WTC11 (cell line): ENCODE measurements around the gene TCF3.

Experiments
- CBFB ChIP-seq: sonication (generic); formaldehyde crosslinking; IDR thresholded peaks from 2 replicates; pipeline ENCODE4 v1.8.1; 2022; ENCODE audit warnings: mild to moderate bottlenecking, low read depth, missing genetic modification reagents
- CREM ChIP-seq: sonication (generic); formaldehyde crosslinking; IDR thresholded peaks from 2 replicates; pipeline ENCODE4 v1.8.1; 2022; ENCODE audit warnings: mild to moderate bottlenecking, missing genetic modification reagents, moderate library complexity
- CTCF ChIP-seq: fragments of 200-600 bp; IDR thresholded peaks from 2 replicates; pipeline ENCODE4 v1.8.0; 2022; ENCODE audit warnings: antibody characterized with exemption
- GABPB1 ChIP-seq: sonication (generic); formaldehyde crosslinking; IDR thresholded peaks from 2 replicates; pipeline ENCODE4 v1.8.1; 2023; ENCODE audit warnings: mild to moderate bottlenecking, missing genetic modification reagents
- PRDM15 ChIP-seq: sonication (generic); formaldehyde crosslinking; IDR thresholded peaks from 2 replicates; pipeline ENCODE4 v1.8.0; 2022; ENCODE audit warnings: missing genetic modification reagents
- PREB ChIP-seq: sonication (generic); formaldehyde crosslinking; IDR thresholded peaks from 2 replicates; pipeline ENCODE4 v1.8.1; 2022; ENCODE audit warnings: mild to moderate bottlenecking, missing genetic modification reagents, moderate library complexity, borderline replicate concordance
- RELA ChIP-seq: sonication (generic); formaldehyde crosslinking; IDR thresholded peaks from 2 replicates; pipeline ENCODE4 v1.8.1; 2022; ENCODE audit warnings: missing genetic modification reagents, mild to moderate bottlenecking, borderline replicate concordance
- SP1 ChIP-seq: sonication (generic); formaldehyde crosslinking; conservative IDR thresholded peaks from 2 replicates; pipeline ENCODE4 v1.8.1; 2022; ENCODE audit warnings: missing genetic modification reagents
- TEAD1 ChIP-seq: sonication (generic); formaldehyde crosslinking; IDR thresholded peaks from 2 replicates; pipeline ENCODE4 v1.8.0; 2022; ENCODE audit warnings: mild to moderate bottlenecking, missing genetic modification reagents
- TP53 ChIP-seq: sonication (generic); formaldehyde crosslinking; IDR thresholded peaks from 2 replicates; pipeline ENCODE4 v1.8.1; 2023; ENCODE audit warnings: mild to moderate bottlenecking, missing genetic modification reagents
- ZNF121 ChIP-seq: sonication (generic); formaldehyde crosslinking; IDR thresholded peaks from 2 replicates; pipeline ENCODE4 v1.8.0; 2023; ENCODE audit warnings: missing genetic modification reagents
- TF ChIP-seq, protein P1 (sequence below): sonication (generic); formaldehyde crosslinking; IDR thresholded peaks from 2 replicates; pipeline ENCODE4 v1.8.0; 2023; ENCODE audit warnings: missing genetic modification reagents, mild to moderate bottlenecking, borderline replicate concordance
- TF ChIP-seq, protein P2 (sequence below): sonication (generic); formaldehyde crosslinking; IDR thresholded peaks from 2 replicates; pipeline ENCODE4 v1.8.1; 2023; ENCODE audit warnings: mild to moderate bottlenecking, missing genetic modification reagents, moderate library complexity

DNA sequence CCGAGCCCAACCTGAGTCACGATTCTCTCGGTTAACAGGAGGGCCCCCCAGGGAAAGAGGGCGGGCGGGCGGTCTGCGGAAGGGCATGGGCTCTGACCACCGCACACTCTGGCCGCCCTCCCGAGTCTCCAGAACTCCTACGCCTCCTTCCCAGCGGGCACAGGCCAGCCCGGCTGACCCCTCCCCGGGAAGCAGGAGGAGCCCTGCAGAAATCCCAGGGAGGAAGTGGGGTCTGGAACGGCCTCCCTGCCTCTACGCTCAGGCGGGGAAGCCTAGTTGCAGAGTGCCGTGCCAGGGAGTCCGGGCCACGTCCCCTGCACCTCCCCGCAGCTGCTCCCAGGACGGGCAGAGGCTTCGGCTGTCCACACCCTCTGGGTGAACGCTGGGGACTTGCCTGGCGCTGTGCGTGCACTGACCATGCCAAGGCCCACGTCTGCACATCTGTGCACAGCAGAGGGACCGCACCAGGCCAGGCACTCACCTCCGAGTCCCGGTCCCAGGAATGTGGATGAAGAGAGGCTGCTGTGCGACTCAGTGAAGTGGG lies 20.8 kb downstream of the TCF3 start:
- TF ChIP-seq SP1 (CRISPR knock-in tag): no peak
- TF ChIP-seq CTCF: no peak
- no peak for TF ChIP-seq ZNF121 (CRISPR knock-in tag)
- no peak for TF ChIP-seq PREB (CRISPR knock-in tag)
- TF ChIP-seq CREM (CRISPR knock-in tag): no peak
- TF ChIP-seq PRDM15 (CRISPR knock-in tag): no peak
- no peak for TF ChIP-seq TP53 (CRISPR knock-in tag)
- TF ChIP-seq, protein P1, sequence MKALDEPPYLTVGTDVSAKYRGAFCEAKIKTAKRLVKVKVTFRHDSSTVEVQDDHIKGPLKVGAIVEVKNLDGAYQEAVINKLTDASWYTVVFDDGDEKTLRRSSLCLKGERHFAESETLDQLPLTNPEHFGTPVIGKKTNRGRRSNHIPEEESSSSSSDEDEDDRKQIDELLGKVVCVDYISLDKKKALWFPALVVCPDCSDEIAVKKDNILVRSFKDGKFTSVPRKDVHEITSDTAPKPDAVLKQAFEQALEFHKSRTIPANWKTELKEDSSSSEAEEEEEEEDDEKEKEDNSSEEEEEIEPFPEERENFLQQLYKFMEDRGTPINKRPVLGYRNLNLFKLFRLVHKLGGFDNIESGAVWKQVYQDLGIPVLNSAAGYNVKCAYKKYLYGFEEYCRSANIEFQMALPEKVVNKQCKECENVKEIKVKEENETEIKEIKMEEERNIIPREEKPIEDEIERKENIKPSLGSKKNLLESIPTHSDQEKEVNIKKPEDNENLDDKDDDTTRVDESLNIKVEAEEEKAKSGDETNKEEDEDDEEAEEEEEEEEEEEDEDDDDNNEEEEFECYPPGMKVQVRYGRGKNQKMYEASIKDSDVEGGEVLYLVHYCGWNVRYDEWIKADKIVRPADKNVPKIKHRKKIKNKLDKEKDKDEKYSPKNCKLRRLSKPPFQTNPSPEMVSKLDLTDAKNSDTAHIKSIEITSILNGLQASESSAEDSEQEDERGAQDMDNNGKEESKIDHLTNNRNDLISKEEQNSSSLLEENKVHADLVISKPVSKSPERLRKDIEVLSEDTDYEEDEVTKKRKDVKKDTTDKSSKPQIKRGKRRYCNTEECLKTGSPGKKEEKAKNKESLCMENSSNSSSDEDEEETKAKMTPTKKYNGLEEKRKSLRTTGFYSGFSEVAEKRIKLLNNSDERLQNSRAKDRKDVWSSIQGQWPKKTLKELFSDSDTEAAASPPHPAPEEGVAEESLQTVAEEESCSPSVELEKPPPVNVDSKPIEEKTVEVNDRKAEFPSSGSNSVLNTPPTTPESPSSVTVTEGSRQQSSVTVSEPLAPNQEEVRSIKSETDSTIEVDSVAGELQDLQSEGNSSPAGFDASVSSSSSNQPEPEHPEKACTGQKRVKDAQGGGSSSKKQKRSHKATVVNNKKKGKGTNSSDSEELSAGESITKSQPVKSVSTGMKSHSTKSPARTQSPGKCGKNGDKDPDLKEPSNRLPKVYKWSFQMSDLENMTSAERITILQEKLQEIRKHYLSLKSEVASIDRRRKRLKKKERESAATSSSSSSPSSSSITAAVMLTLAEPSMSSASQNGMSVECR (CRISPR knock-in tag): no peak
- no peak for TF ChIP-seq CBFB (CRISPR knock-in tag)
- no peak for TF ChIP-seq RELA
- TF ChIP-seq TEAD1: no peak
- TF ChIP-seq, protein P2, sequence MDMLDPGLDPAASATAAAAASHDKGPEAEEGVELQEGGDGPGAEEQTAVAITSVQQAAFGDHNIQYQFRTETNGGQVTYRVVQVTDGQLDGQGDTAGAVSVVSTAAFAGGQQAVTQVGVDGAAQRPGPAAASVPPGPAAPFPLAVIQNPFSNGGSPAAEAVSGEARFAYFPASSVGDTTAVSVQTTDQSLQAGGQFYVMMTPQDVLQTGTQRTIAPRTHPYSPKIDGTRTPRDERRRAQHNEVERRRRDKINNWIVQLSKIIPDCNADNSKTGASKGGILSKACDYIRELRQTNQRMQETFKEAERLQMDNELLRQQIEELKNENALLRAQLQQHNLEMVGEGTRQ: no peak
- no peak for TF ChIP-seq GABPB1
